ENCODE measurements around the gene RTP5. TPM values are rescaled to one million over a fixed set of nuclear protein-coding genes. Genes with fewer than 3 reads are reported as not detected.
A peak's percentile ranks its signal among the peaks of the same experiment; 100 is the strongest.

Gene RTP5
- total and polyA plus RNA-seq, 3 donors from 2014 or later: 0.13 to 0.93 (median 0.47) TPM

GRCh38 chr2:241850544-241851324 lies 18.8 kb upstream of the RTP5 start:
- 91 to 93% methylated on average over 14 to 27 of the region's 27 CpGs for WGBS, 2 donors
- Histone ChIP-seq H3K4me3 (no peak overlapping the region), H3K27ac (no peak overlapping the region), H3K27me3 (no peaks in the 10 kb centered on the region), H3K36me3 (ENCODE audit: low read depth, missing control alignments) (no peaks in the 10 kb centered on the region), H3K9me3 (no peaks in the 10 kb centered on the region), H3K4me1 (no peaks in the 10 kb centered on the region)
- DNase-seq: peak; percentile 10
- no peak for TF ChIP-seq POLR2A (IDR thresholded peaks at IDR 0.05)
- TF ChIP-seq, protein P1, sequence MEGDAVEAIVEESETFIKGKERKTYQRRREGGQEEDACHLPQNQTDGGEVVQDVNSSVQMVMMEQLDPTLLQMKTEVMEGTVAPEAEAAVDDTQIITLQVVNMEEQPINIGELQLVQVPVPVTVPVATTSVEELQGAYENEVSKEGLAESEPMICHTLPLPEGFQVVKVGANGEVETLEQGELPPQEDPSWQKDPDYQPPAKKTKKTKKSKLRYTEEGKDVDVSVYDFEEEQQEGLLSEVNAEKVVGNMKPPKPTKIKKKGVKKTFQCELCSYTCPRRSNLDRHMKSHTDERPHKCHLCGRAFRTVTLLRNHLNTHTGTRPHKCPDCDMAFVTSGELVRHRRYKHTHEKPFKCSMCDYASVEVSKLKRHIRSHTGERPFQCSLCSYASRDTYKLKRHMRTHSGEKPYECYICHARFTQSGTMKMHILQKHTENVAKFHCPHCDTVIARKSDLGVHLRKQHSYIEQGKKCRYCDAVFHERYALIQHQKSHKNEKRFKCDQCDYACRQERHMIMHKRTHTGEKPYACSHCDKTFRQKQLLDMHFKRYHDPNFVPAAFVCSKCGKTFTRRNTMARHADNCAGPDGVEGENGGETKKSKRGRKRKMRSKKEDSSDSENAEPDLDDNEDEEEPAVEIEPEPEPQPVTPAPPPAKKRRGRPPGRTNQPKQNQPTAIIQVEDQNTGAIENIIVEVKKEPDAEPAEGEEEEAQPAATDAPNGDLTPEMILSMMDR (IDR thresholded peaks at IDR 0.05): no peak
- intact Hi-C loops (cut with DNase I; ENCODE audit: low total_unique reads): no loop called here

DNA sequence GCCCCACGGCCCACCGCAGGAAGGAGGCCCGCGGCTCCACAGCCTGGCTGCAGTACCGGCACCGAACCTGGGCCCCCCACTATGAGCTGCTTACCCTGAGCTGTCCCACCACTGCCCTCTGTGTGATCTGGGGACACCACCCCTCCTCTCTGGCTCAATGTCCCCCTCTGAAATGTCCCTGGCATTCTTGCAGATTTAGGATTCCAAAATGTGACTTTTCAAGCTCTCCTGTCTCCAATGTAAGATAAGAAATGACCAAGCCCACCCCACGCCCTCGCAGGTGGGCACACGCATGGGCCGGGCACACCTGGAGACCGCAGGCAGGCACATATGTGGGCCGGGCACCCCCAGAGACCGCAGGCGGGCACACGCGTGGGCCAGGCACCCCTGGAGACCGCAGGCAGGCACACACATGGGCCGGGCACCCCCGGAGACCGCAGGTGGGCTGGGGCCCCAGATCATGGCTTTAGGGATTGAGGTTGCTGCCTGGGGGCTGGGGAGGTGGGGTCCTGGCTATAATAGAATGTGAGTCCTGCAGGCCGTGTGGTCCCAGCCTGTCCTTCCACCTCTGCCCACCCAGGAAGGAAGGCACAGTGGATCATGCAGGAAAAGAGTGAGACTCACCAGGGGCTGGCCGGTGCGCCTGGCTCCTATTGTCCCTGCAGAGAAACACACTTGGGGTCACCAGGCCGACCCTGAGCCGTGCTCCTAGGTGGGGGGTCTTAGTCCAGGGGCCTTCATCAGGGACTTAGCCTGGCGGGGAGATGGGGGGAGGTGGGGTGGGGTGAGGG lies 18.0 kb upstream of the RTP5 start:
- TF ChIP-seq, protein P1 (IDR thresholded peaks at IDR 0.05): no peak
- H3K9me3 ChIP-seq: no peaks in the 10 kb centered on the region
- WGBS, 2 donors: 89 to 94% methylated on average over 17 to 25 of the region's 26 CpGs
- peak; percentile 6 for DNase-seq
- H3K4me1 ChIP-seq: no peaks in the 10 kb centered on the region
- H3K27me3 ChIP-seq: no peaks in the 10 kb centered on the region
- H3K27ac ChIP-seq: no peak overlapping the region
- H3K4me3 ChIP-seq: no peak overlapping the region
- no peaks in the 10 kb centered on the region for H3K36me3 ChIP-seq (ENCODE audit: low read depth, missing control alignments)
- intact Hi-C loops (cut with DNase I; ENCODE audit: low total_unique reads): no loop called here

DNA sequence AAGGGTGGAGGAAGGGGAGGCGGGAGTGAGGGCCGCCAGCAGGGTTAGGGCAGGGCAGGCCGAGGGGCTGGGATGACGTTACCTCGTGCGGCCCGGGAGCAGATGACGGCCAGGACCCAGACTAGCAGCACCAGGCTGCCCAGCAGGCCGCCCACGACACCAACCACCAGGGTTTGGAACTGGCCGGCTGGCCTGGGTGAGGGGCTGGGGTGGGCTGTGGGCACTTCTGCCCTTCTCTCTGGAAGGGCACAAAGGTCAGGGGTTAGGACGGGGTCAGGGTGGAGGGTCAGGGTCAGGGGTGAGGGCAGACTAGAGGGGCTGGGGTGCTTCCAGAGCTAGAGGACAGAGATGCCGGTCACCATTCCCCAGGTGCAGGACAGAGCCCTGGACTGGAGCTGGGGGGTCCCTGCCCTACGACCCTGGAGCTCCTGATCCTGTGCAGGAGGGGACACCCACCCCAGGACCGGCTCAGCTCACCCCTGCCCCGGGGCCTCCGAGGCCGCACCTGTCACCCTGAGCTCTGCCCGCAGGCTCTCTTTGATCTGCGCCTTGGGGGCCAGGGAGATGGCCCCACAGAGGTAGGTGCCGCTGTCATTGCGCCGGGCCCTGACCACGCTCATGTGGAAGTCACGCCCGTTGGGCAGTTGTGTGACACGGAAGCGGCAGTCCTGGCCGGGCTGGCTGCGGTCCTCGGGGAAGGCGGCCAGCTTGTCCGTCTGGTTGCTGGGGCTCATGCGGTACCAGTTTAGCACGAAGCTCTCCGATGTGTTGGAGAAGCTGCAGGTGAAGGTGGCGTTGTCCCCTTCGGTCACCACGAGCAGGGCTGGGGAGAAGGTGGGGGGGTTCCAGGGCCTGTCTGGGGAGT lies 17.2 kb upstream of the RTP5 start:
- WGBS, 2 donors: 90 to 92% methylated on average over 28 to 39 of the region's 39 CpGs
- TF ChIP-seq, protein P1 (IDR thresholded peaks at IDR 0.05): no peak
- TF ChIP-seq POLR2A (IDR thresholded peaks at IDR 0.05): no peak
- Histone ChIP-seq H3K27ac (no peak overlapping the region), H3K36me3 (ENCODE audit: low read depth, missing control alignments) (no peaks in the 10 kb centered on the region), H3K9me3 (no peaks in the 10 kb centered on the region), H3K4me1 (no peaks in the 10 kb centered on the region), H3K27me3 (no peaks in the 10 kb centered on the region), H3K4me3 (no peak overlapping the region)
- peak; percentile 10 for DNase-seq
- intact Hi-C loops (cut with DNase I; ENCODE audit: low total_unique reads): no loop called here

- H3K9me3 ChIP-seq: no peaks in the 10 kb centered on the region
- H3K27me3 ChIP-seq: no peaks in the 10 kb centered on the region
- no peaks in the 10 kb centered on the region for H3K4me1 ChIP-seq
- H3K36me3 ChIP-seq (ENCODE audit: low read depth, missing control alignments): no peaks in the 10 kb centered on the region
- no peak for TF ChIP-seq POLR2A (IDR thresholded peaks at IDR 0.05)
- TF ChIP-seq, protein P1 (IDR thresholded peaks at IDR 0.05): no peak
- no peak overlapping the region for H3K27ac ChIP-seq
- 86 to 90% methylated on average over 2 to 10 of the region's 10 CpGs for WGBS, 2 donors
- intact Hi-C loops (cut with DNase I; ENCODE audit: low total_unique reads): no loop called here
- DNase-seq: no peak
- no peak overlapping the region for H3K4me3 ChIP-seq
Observed at GRCh38 chr2:241852981-241853631, 16.4 kb upstream of the RTP5 start.
